ENCODE measurements around the gene POLR2I.

POLR2I gene

GRCh38 chr19:36097036-36097435 is 17.6 kb downstream of the POLR2I start:
- Mint-ChIP-seq H3K36me3 (ENCODE audit: low read depth) (peaks cover 80% of the 10 kb centered on the region), H3K4me1 (ENCODE audit: low read depth) (peaks cover 19% of the 10 kb centered on the region), H3K4me3 (no peak overlapping the region), H3K27ac (no peak overlapping the region), H3K9me3 (no peaks in the 10 kb centered on the region), H3K27me3 (no peaks in the 10 kb centered on the region)
- DNase-seq, result no peak

- Mint-ChIP-seq H3K36me3 (ENCODE audit: low read depth) (peaks cover 86% of the 10 kb centered on the region), H3K4me3 (no peak overlapping the region), H3K27me3 (no peaks in the 10 kb centered on the region), H3K9me3 (no peaks in the 10 kb centered on the region), H3K4me1 (ENCODE audit: low read depth) (peaks cover 22% of the 10 kb centered on the region), H3K27ac (peak overlapping the region; percentile 81)
- DNase-seq, result no peak
These were observed 21.0 kb downstream of the POLR2I start for GRCh38 chr19:36093687-36094086.

GRCh38 chr19:36093146-36093662 is 21.5 kb downstream of the POLR2I start:
- H3K27me3 Mint-ChIP-seq, result no peaks in the 10 kb centered on the region
- no peaks in the 10 kb centered on the region for H3K9me3 Mint-ChIP-seq
- H3K27ac Mint-ChIP-seq, result peak overlapping the region; percentile 81
- peaks cover 86% of the 10 kb centered on the region for H3K36me3 Mint-ChIP-seq (ENCODE audit: low read depth)
- H3K4me1 Mint-ChIP-seq (ENCODE audit: low read depth), result peaks cover 22% of the 10 kb centered on the region
- DNase-seq, result peak; percentile 53
- H3K4me3 Mint-ChIP-seq, result no peak overlapping the region

GRCh38 chr19:36092566-36092965 is 22.1 kb downstream of the POLR2I start:
- H3K27me3 Mint-ChIP-seq, result no peaks in the 10 kb centered on the region
- DNase-seq, result no peak
- no peaks in the 10 kb centered on the region for H3K9me3 Mint-ChIP-seq
- H3K27ac Mint-ChIP-seq, result peak overlapping the region; percentile 81
- no peak overlapping the region for H3K4me3 Mint-ChIP-seq
- peaks cover 22% of the 10 kb centered on the region for H3K4me1 Mint-ChIP-seq (ENCODE audit: low read depth)
- H3K36me3 Mint-ChIP-seq (ENCODE audit: low read depth), result peaks cover 87% of the 10 kb centered on the region

GRCh38 chr19:36090910-36091695 is 23.6 kb downstream of the POLR2I start:
- H3K27ac Mint-ChIP-seq, result peak overlapping the region; percentile 2
- peaks cover 91% of the 10 kb centered on the region for H3K36me3 Mint-ChIP-seq (ENCODE audit: low read depth)
- no peaks in the 10 kb centered on the region for H3K9me3 Mint-ChIP-seq
- no peak overlapping the region for H3K4me3 Mint-ChIP-seq
- peaks cover 22% of the 10 kb centered on the region for H3K4me1 Mint-ChIP-seq (ENCODE audit: low read depth)
- no peaks in the 10 kb centered on the region for H3K27me3 Mint-ChIP-seq
- DNase-seq, result no peak

- Mint-ChIP-seq H3K4me3 (no peak overlapping the region), H3K36me3 (ENCODE audit: low read depth) (peaks cover 93% of the 10 kb centered on the region), H3K4me1 (ENCODE audit: low read depth) (peaks cover 22% of the 10 kb centered on the region), H3K27me3 (no peaks in the 10 kb centered on the region), H3K9me3 (no peaks in the 10 kb centered on the region), H3K27ac (no peak overlapping the region)
- no peak for DNase-seq
These were observed 24.8 kb downstream of the POLR2I start for GRCh38 chr19:36089847-36090246.

- Mint-ChIP-seq H3K27me3 (no peaks in the 10 kb centered on the region), H3K4me1 (ENCODE audit: low read depth) (no peaks in the 10 kb centered on the region), H3K4me3 (no peak overlapping the region), H3K27ac (no peak overlapping the region), H3K9me3 (no peaks in the 10 kb centered on the region), H3K36me3 (ENCODE audit: low read depth) (peaks cover 95% of the 10 kb centered on the region)
- DNase-seq, result no peak
These were observed 28.3 kb downstream of the POLR2I start for GRCh38 chr19:36086326-36086725.

GRCh38 chr19:36084231-36085009 is 30.3 kb downstream of the POLR2I start:
- Mint-ChIP-seq H3K27me3 (no peaks in the 10 kb centered on the region), H3K36me3 (ENCODE audit: low read depth) (peaks cover 90% of the 10 kb centered on the region), H3K27ac (no peak overlapping the region), H3K9me3 (no peaks in the 10 kb centered on the region), H3K4me1 (ENCODE audit: low read depth) (no peaks in the 10 kb centered on the region), H3K4me3 (no peak overlapping the region)
- DNase-seq, result no peak

- Mint-ChIP-seq H3K27me3 (no peaks in the 10 kb centered on the region), H3K36me3 (ENCODE audit: low read depth) (peaks cover 86% of the 10 kb centered on the region), H3K4me3 (no peak overlapping the region), H3K9me3 (no peaks in the 10 kb centered on the region), H3K27ac (no peak overlapping the region), H3K4me1 (ENCODE audit: low read depth) (no peaks in the 10 kb centered on the region)
- DNase-seq, result no peak
These were observed 31.8 kb downstream of the POLR2I start for GRCh38 chr19:36082916-36083315.

GRCh38 chr19:36081894-36082293 is 32.8 kb downstream of the POLR2I start:
- Mint-ChIP-seq H3K4me1 (ENCODE audit: low read depth) (no peaks in the 10 kb centered on the region), H3K4me3 (no peak overlapping the region), H3K27me3 (no peaks in the 10 kb centered on the region), H3K36me3 (ENCODE audit: low read depth) (peaks cover 87% of the 10 kb centered on the region), H3K9me3 (no peaks in the 10 kb centered on the region), H3K27ac (no peak overlapping the region)
- no peak for DNase-seq

- Mint-ChIP-seq H3K9me3 (no peaks in the 10 kb centered on the region), H3K4me1 (ENCODE audit: low read depth) (no peaks in the 10 kb centered on the region), H3K4me3 (no peak overlapping the region), H3K27ac (no peak overlapping the region), H3K27me3 (no peaks in the 10 kb centered on the region), H3K36me3 (ENCODE audit: low read depth) (peaks cover 85% of the 10 kb centered on the region)
- no peak for DNase-seq
These were observed 33.3 kb downstream of the POLR2I start for GRCh38 chr19:36081385-36081784.

GRCh38 chr19:36079389-36079945 is 35.2 kb downstream of the POLR2I start:
- no peak overlapping the region for H3K27ac Mint-ChIP-seq
- H3K27me3 Mint-ChIP-seq, result no peaks in the 10 kb centered on the region
- no peak for DNase-seq
- no peaks in the 10 kb centered on the region for H3K9me3 Mint-ChIP-seq
- peaks cover 80% of the 10 kb centered on the region for H3K36me3 Mint-ChIP-seq (ENCODE audit: low read depth)
- no peak overlapping the region for H3K4me3 Mint-ChIP-seq
- H3K4me1 Mint-ChIP-seq (ENCODE audit: low read depth), result no peaks in the 10 kb centered on the region

- H3K4me3 Mint-ChIP-seq, result no peak overlapping the region
- H3K9me3 Mint-ChIP-seq, result no peaks in the 10 kb centered on the region
- no peaks in the 10 kb centered on the region for H3K4me1 Mint-ChIP-seq (ENCODE audit: low read depth)
- no peaks in the 10 kb centered on the region for H3K27me3 Mint-ChIP-seq
- no peak for DNase-seq
- no peak overlapping the region for H3K27ac Mint-ChIP-seq
- peaks cover 74% of the 10 kb centered on the region for H3K36me3 Mint-ChIP-seq (ENCODE audit: low read depth)
These were observed 41.4 kb downstream of the POLR2I start for GRCh38 chr19:36073121-36073876.

- no peaks in the 10 kb centered on the region for H3K27me3 Mint-ChIP-seq
- H3K9me3 Mint-ChIP-seq, result no peaks in the 10 kb centered on the region
- peaks cover 75% of the 10 kb centered on the region for H3K36me3 Mint-ChIP-seq (ENCODE audit: low read depth)
- no peaks in the 10 kb centered on the region for H3K4me1 Mint-ChIP-seq (ENCODE audit: low read depth)
- no peak for DNase-seq
- no peak overlapping the region for H3K27ac Mint-ChIP-seq
- no peak overlapping the region for H3K4me3 Mint-ChIP-seq
These were observed 42.6 kb downstream of the POLR2I start for GRCh38 chr19:36072081-36072480.

Data from activated T-cell treated with anti-CD3 and anti-CD28 coated beads, Interleukin-2, amount 50 U/mL, for 24 hours (primary cell).